ENCODE data around the gene PYGO2. TPM values are rescaled to one million over a fixed set of nuclear protein-coding genes. Genes with fewer than 3 reads are reported as not detected.

PYGO2 gene
- polyA plus RNA-seq, 1 donor (not counting 4 experiments of a cell fraction or from before 2014, with no cell fraction given), result 15.1 TPM

GRCh38 chr1:155000411-155000725 lies 38.8 kb upstream of the PYGO2 start:
- Histone ChIP-seq H3K4me2 (ENCODE audit: control insufficient read depth, extremely low read depth, insufficient read depth, low read depth, low read length) (peak overlapping the region; percentile 87), H3K4me3 (ENCODE audit: control insufficient read depth in 2 of 3, extremely low read depth in 1 of 3, insufficient read depth in 2 of 3, low read depth in 1 of 3, low read length in 3 of 3) (peak overlapping the region; percentile 76 to 87 (median 83)), H3K9me1 (ENCODE audit: control insufficient read depth, extremely low read depth, insufficient read depth, low read length) (no peaks in the 10 kb centered on the region), H4K20me1 (ENCODE audit: control insufficient read depth, extremely low read depth, insufficient read depth, low read length) (no peaks in the 10 kb centered on the region), H3K79me2 (ENCODE audit: control insufficient read depth, insufficient read depth, low read length) (peaks cover 24% of the 10 kb centered on the region), H2AFZ (ENCODE audit: control insufficient read depth, low read length) (no peak overlapping the region), H3K4me1 (ENCODE audit: control insufficient read depth, extremely low read depth, insufficient read depth, low read length) (peaks cover 25% of the 10 kb centered on the region), H3K27me3 (ENCODE audit: control insufficient read depth, extremely low read depth, insufficient read depth, low read length) (no peaks in the 10 kb centered on the region), H3K9me3 (ENCODE audit: control insufficient read depth, low read depth, low read length) (no peaks in the 10 kb centered on the region), H3K36me3 (ENCODE audit: control insufficient read depth in 2 of 2, extremely low read depth in 1 of 2, insufficient read depth in 2 of 2, low read length in 2 of 2) (no peaks in the 10 kb centered on the region), H3K27ac (ENCODE audit: control insufficient read depth, insufficient read depth, low read length) (peak overlapping the region; percentile 72), H3K9ac (ENCODE audit: control insufficient read depth, extremely low read depth, insufficient read depth, low read length) (peak overlapping the region; percentile 75)
- no peak for TF ChIP-seq CTCF (optimal IDR thresholded peaks at IDR 0.05 in 1 of 3, IDR thresholded peaks at IDR 0.05 in 1 of 3, conservative IDR thresholded peaks at IDR 0.05 in 1 of 3; ENCODE audit: extremely low read depth in 1 of 3, insufficient read depth in 2 of 3, low read length in 3 of 3)
- TF ChIP-seq EZH2 (IDR thresholded peaks at IDR 0.05; ENCODE audit: low read length), result no peak
- dilution Hi-C loops (cut with MboI; ENCODE audit: extremely low pct_ligation_motif_present, low sequenced_read_pairs), result no loop called here
- DNase-seq (ENCODE audit: low read depth, low spot score) (no peak), FAIRE-seq (no peak)

GRCh38 chr1:154999571-155000410 lies 38.2 kb upstream of the PYGO2 start:
- H3K9ac ChIP-seq (ENCODE audit: control insufficient read depth, extremely low read depth, insufficient read depth, low read length), result peak overlapping the region; percentile 75
- dilution Hi-C loops (cut with MboI; ENCODE audit: extremely low pct_ligation_motif_present, low sequenced_read_pairs), result no loop called here
- H3K27ac ChIP-seq (ENCODE audit: control insufficient read depth, insufficient read depth, low read length), result peak overlapping the region; percentile 47
- no peaks in the 10 kb centered on the region for H3K27me3 ChIP-seq (ENCODE audit: control insufficient read depth, extremely low read depth, insufficient read depth, low read length)
- H4K20me1 ChIP-seq (ENCODE audit: control insufficient read depth, extremely low read depth, insufficient read depth, low read length), result no peaks in the 10 kb centered on the region
- no peaks in the 10 kb centered on the region for H3K9me3 ChIP-seq (ENCODE audit: control insufficient read depth, low read depth, low read length)
- FAIRE-seq, result no peak
- peak overlapping the region; percentile 31 to 83 (median 76) for H3K4me3 ChIP-seq (ENCODE audit: control insufficient read depth in 2 of 3, extremely low read depth in 1 of 3, insufficient read depth in 2 of 3, low read depth in 1 of 3, low read length in 3 of 3)
- no peaks in the 10 kb centered on the region for H3K9me1 ChIP-seq (ENCODE audit: control insufficient read depth, extremely low read depth, insufficient read depth, low read length)
- H3K36me3 ChIP-seq (ENCODE audit: control insufficient read depth in 2 of 2, extremely low read depth in 1 of 2, insufficient read depth in 2 of 2, low read length in 2 of 2), result no peaks in the 10 kb centered on the region
- peak overlapping the region; percentile 72 for H3K4me2 ChIP-seq (ENCODE audit: control insufficient read depth, extremely low read depth, insufficient read depth, low read depth, low read length)
- H3K79me2 ChIP-seq (ENCODE audit: control insufficient read depth, insufficient read depth, low read length), result peaks cover 20% of the 10 kb centered on the region
- DNase-seq (ENCODE audit: low read depth, low spot score), result no peak
- H3K4me1 ChIP-seq (ENCODE audit: control insufficient read depth, extremely low read depth, insufficient read depth, low read length), result peaks cover 20% of the 10 kb centered on the region
- TF ChIP-seq CTCF (optimal IDR thresholded peaks at IDR 0.05 in 1 of 3, IDR thresholded peaks at IDR 0.05 in 1 of 3, conservative IDR thresholded peaks at IDR 0.05 in 1 of 3; ENCODE audit: extremely low read depth in 1 of 3, insufficient read depth in 2 of 3, low read length in 3 of 3) (no peak), EZH2 (IDR thresholded peaks at IDR 0.05; ENCODE audit: low read length) (no peak)
- H2AFZ ChIP-seq (ENCODE audit: control insufficient read depth, low read length), result no peak overlapping the region
